Esophagus muscularis mucosa (tissue), 4 donors: Measurements from ENCODE around the gene CDH8. TPM values are rescaled to one million over a fixed set of nuclear protein-coding genes. Genes with fewer than 3 reads are reported as not detected.
"Not testable (repeated sequence)": the region's sequence is repeated elsewhere in the genome, so short reads cannot be mapped to it uniquely, and the experiment has no call there.

Experiments used
- DNase-seq: peaks from one replicate; pipeline ENCODE4 v3.0.0-alpha.2; 2017; ENCODE audit errors: extremely low spot score
- H3K27ac ChIP-seq, 4 donors: fragments of 200-600 bp; sonication (generic); replicated peaks in 1 of 4; 1 replicate in 3 of 4; 2 replicates in 1 of 4; pipeline ENCODE4 v1.5.1; 2016 to 2019; ENCODE audit warnings: mild to moderate bottlenecking in 1 of 4
- H3K27me3 ChIP-seq, 4 donors: fragments of 200-600 bp; sonication (generic); one replicate each; pipeline versions ENCODE4 v1.5.1 to v1.6.0; 2016 to 2019
- H3K36me3 ChIP-seq, 4 donors: fragments of 200-600 bp; sonication (generic); one replicate each; pipeline ENCODE4 v1.5.1; 2016 to 2019
- H3K4me1 ChIP-seq, 4 donors: fragments of 200-600 bp; sonication (generic); one replicate each; pipeline ENCODE4 v1.5.1; 2016 to 2019
- H3K4me3 ChIP-seq, 4 donors: fragments of 200-600 bp; sonication (generic); 1 replicate in 2 of 4; 2 replicates in 2 of 4; pipeline ENCODE4 v1.5.1; 2016 to 2019; ENCODE audit warnings: mild to moderate bottlenecking in 4 of 4, moderate library complexity in 1 of 4
- H3K9me3 ChIP-seq, 4 donors: fragments of 200-600 bp; sonication (generic); 1 replicate in 3 of 4; 2 replicates in 1 of 4; pipeline ENCODE4 v1.5.1; 2016 to 2019
- EP300 ChIP-seq: sonication (generic); formaldehyde crosslinking; IDR thresholded peaks from one replicate; pipeline ENCODE4 v1.6.1; 2017; ENCODE audit warnings: antibody characterized with exemption
- POLR2A ChIP-seq: fragments of 450-650 bp; IDR thresholded peaks from one replicate; pipeline ENCODE4 v1.6.1; 2017; ENCODE audit warnings: antibody characterized with exemption, moderate library complexity, mild to moderate bottlenecking, low read depth
- POLR2AphosphoS5 ChIP-seq, 2 donors: sonication (generic); formaldehyde crosslinking; IDR thresholded peaks; one replicate each; pipeline ENCODE4 v1.6.1; 2017; ENCODE audit warnings: antibody characterized with exemption in 2 of 2
- WGBS: methylation state at CpG from one replicate; pipeline ENCODE4 v1.1.5; 2018; 5-methylcytosine and 5-hydroxymethylcytosine counted together
- intact Hi-C: fragments of 100-400 bp; cut with DNase I; formaldehyde crosslinking; loops from one replicate; pipeline ENCODE4 v1.15.1; 2023
- total RNA-seq, 4 donors: library from RNA; depleted of rRNA; stranded (reverse); fragments of >200 nt; gene quantifications; one replicate each; pipeline versions ENCODE4 v1.1.0 to v1.2.1, GENCODE V29; 2016
- TF ChIP-seq, protein P1 (sequence below), 3 experiments: fragments of 200-600 bp in 2 of 3; fragments of 450-650 bp in 1 of 3; sonication (generic) in 2 of 3; IDR thresholded peaks; one replicate each; pipeline ENCODE4 v1.5.1; 2017 to 2019; ENCODE audit warnings: antibody characterized with exemption in 3 of 3, mild to moderate bottlenecking in 2 of 3, moderate library complexity in 1 of 3

Gene CDH8
- total RNA-seq, 4 donors from 2014 or later, result 0.42 to 3.6 (median 1.9) TPM

DNA sequence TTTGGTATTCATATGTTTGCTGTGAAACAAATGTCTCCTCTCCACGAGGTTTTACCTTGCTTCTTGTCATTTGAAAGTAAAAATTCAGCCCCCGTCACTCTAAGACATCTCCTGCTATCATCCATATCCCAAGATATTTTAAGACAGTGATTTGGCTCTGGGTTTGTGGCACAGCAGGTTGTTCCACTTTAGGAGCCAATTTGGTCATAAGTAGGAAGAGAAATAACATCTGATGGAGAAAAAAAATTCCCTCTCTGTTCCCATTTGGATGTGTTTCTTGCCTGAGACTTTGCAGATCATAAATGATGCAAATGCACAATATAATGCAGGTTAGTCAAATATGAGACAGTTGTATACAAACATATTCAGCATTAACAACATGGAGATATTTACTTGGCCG is 309.5 kb downstream of the CDH8 start:
- Histone ChIP-seq H3K36me3 (no peaks in the 10 kb centered on the region), H3K4me3 (no peak overlapping the region), H3K27me3 (no peaks in the 10 kb centered on the region), H3K4me1 (no peaks in the 10 kb centered on the region), H3K27ac (no peak overlapping the region), H3K9me3 (no peaks in the 10 kb centered on the region)
- intact Hi-C loops, result no loop called here
- TF ChIP-seq POLR2AphosphoS5 (IDR thresholded peaks at IDR 0.05) (no peak), POLR2A (no peak), EP300 (no peak)
- TF ChIP-seq, protein P1, sequence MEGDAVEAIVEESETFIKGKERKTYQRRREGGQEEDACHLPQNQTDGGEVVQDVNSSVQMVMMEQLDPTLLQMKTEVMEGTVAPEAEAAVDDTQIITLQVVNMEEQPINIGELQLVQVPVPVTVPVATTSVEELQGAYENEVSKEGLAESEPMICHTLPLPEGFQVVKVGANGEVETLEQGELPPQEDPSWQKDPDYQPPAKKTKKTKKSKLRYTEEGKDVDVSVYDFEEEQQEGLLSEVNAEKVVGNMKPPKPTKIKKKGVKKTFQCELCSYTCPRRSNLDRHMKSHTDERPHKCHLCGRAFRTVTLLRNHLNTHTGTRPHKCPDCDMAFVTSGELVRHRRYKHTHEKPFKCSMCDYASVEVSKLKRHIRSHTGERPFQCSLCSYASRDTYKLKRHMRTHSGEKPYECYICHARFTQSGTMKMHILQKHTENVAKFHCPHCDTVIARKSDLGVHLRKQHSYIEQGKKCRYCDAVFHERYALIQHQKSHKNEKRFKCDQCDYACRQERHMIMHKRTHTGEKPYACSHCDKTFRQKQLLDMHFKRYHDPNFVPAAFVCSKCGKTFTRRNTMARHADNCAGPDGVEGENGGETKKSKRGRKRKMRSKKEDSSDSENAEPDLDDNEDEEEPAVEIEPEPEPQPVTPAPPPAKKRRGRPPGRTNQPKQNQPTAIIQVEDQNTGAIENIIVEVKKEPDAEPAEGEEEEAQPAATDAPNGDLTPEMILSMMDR (IDR thresholded peaks at IDR 0.05), result no peak
- 85% methylated on average over 3 of the region's 3 CpGs for WGBS
- DNase-seq, result no peak

DNA sequence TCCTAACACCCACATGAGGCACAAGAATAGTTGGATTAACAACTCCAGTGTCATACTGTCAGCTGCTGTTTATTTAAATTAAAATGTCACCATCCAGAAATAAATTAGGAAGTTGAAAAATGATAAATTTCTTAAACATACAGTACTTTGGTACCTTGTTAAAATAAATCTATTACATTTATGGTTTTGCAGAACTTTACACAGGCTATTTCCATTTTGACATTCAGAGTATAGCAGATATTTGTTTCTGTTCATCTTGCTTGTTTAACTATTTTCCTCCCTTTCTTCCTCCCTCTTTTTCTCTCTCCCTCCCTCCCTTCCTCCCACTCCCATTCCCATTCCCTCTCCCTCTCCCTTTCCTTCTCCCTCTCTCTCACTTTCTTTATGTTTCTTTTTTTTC is 310.1 kb downstream of the CDH8 start:
- H3K27ac ChIP-seq, result no peak overlapping the region
- intact Hi-C loops, result no loop called here
- H3K9me3 ChIP-seq, result no peaks in the 10 kb centered on the region
- no peaks in the 10 kb centered on the region for H3K36me3 ChIP-seq
- DNase-seq, result no peak
- no peaks in the 10 kb centered on the region for H3K4me1 ChIP-seq
- H3K27me3 ChIP-seq, result no peaks in the 10 kb centered on the region
- no peak for TF ChIP-seq EP300
- no peak for TF ChIP-seq POLR2AphosphoS5 (IDR thresholded peaks at IDR 0.05)
- TF ChIP-seq, protein P1 (IDR thresholded peaks at IDR 0.05), result no peak
- TF ChIP-seq POLR2A, result no peak
- no peak overlapping the region for H3K4me3 ChIP-seq

DNA sequence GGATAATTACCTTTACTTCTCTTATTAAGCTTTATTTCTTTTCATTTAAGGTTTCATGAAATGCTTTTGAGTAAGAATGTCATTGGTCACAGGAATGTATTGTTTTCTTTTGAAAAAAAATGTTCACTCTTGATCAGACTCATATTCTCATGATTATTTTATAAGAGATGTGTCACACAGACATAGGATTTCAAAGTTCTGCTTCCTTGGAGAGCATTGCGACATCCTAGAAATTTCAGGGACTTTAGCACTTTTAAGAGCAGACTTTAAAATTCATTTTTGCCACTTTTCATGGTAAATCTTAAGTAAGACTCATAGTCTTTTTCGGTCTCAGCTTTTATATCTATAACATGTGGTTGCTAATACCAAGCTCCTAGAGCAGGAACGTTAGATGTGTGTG is 314.7 kb downstream of the CDH8 start:
- H3K36me3 ChIP-seq, result no peaks in the 10 kb centered on the region
- H3K27me3 ChIP-seq, result no peaks in the 10 kb centered on the region
- DNase-seq, result no peak
- TF ChIP-seq POLR2AphosphoS5 (IDR thresholded peaks at IDR 0.05) (no peak), EP300 (no peak), POLR2A (no peak)
- TF ChIP-seq, protein P1 (IDR thresholded peaks at IDR 0.05), result no peak
- no peak overlapping the region for H3K27ac ChIP-seq
- 75% methylated on average over 3 of the region's 3 CpGs for WGBS
- intact Hi-C loops, result no loop called here
- H3K4me1 ChIP-seq, result no peaks in the 10 kb centered on the region
- no peak overlapping the region for H3K4me3 ChIP-seq
- no peaks in the 10 kb centered on the region for H3K9me3 ChIP-seq

DNA sequence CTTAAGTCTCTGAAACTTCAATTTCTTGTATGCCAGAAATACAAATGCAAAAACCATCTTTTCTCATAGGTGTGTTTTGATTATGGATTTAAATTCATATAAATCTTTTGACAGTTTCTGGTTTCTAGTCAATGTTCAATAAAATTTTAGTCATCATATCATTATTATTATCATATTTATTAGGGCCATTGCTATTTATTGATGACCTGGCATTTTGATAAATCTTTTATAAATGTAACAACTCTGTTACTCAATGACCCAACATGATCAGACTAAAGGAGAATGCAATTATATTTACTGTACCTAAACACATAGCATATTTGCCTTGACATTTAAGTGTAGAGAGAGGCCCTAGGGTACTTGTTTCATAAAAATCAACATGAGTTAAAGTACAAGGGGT is 320.8 kb downstream of the CDH8 start:
- H3K9me3 ChIP-seq, result no peaks in the 10 kb centered on the region
- no peaks in the 10 kb centered on the region for H3K27me3 ChIP-seq
- H3K27ac ChIP-seq, result no peak overlapping the region
- TF ChIP-seq POLR2A, result no peak
- TF ChIP-seq EP300, result no peak
- TF ChIP-seq, protein P1 (IDR thresholded peaks at IDR 0.05), result no peak
- no peak for TF ChIP-seq POLR2AphosphoS5 (IDR thresholded peaks at IDR 0.05)
- H3K4me3 ChIP-seq, result no peak overlapping the region
- H3K4me1 ChIP-seq, result no peaks in the 10 kb centered on the region
- no peak for DNase-seq
- no peaks in the 10 kb centered on the region for H3K36me3 ChIP-seq
- intact Hi-C loops, result no loop called here

DNA sequence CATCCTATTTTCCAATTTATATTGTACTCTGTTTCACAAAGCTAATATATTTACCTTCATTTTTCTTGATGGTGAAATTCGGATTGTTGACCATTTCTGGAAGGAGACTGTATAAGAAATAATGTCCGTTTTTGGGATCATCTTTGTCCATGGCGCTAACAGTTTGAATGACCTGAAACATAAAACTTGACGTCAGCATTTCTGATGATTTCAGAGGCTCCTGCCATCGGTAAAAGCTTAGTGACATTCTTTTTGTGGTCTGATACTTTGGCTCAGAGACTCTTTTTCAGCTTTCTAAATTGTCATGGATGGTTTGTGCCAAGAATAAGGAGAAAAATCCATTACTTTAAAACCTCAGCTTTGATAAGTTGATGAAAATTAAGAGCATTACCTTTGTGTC is 322.5 kb downstream of the CDH8 start:
- no peak overlapping the region for H3K4me3 ChIP-seq
- intact Hi-C loops, result no loop called here
- WGBS, result 87% methylated on average over 5 of the region's 5 CpGs
- TF ChIP-seq POLR2A (no peak), EP300 (no peak), POLR2AphosphoS5 (IDR thresholded peaks at IDR 0.05) (no peak)
- TF ChIP-seq, protein P1 (IDR thresholded peaks at IDR 0.05), result no peak
- no peaks in the 10 kb centered on the region for H3K36me3 ChIP-seq
- no peaks in the 10 kb centered on the region for H3K27me3 ChIP-seq
- no peak for DNase-seq
- no peak overlapping the region for H3K27ac ChIP-seq
- no peaks in the 10 kb centered on the region for H3K9me3 ChIP-seq
- H3K4me1 ChIP-seq, result no peaks in the 10 kb centered on the region

DNA sequence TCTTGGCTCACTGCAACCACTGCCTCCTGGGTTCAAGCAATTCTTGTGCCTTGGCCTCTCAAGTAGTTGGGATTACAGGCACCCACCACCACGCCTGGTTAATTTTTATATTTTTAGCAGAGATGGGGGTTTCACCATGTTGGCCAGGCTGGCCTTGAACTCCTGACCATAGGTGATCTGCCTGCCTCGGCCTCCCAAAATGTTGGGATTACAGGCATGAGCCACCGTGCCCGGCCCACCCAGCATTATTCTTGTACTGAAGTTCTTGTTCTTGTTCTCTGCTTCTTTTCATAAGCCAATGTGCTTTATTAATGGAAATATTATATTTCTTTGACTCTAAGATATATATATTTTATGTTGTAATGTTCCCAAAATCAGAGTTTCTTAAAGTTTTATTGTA is 336.6 kb downstream of the CDH8 start:
- H3K27ac ChIP-seq, H3K4me1 ChIP-seq, intact Hi-C loops, DNase-seq, H3K36me3 ChIP-seq, H3K27me3 ChIP-seq, H3K4me3 ChIP-seq, H3K9me3 ChIP-seq: not testable (repeated sequence)
- 92% methylated on average over 4 of the region's 4 CpGs for WGBS
